ENCODE data around the gene TNXB. TPM values are rescaled to one million over a fixed set of nuclear protein-coding genes. Genes with fewer than 3 reads are reported as not detected.

The TNXB gene
- total and polyA plus RNA-seq, 11 donors, result 17.8 to 234 (median 51.8) TPM

DNA sequence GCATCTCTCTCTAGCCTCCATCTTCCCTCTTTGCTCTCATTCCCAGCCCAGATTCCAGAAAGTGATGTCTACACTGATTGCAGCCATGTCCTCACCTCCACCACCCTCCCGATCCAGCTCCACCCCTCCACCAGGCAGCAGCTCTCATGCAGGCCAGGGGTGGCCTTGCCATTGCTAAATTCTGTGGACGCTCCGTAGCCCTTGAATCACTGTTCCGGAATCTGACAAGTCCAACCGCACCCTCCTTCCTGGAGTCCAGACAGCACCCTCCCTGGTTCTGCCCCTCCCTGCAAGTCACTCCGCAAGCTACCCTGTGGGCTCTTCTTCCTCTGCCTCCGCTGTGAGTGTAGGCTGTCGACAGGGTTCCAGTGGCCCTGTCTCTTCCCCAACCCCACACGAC, 26.2 kb downstream of the TNXB start:
- H3K9me3 ChIP-seq, result no peaks in the 10 kb centered on the region
- peaks cover 0 to 49% (median 14%) of the 10 kb centered on the region in 12 donors for H3K4me1 ChIP-seq
- DNase-seq (peak in 3 of 5 donors; percentile 46 to 78 (median 78)), ATAC-seq (peak; percentile 11 to 69 (median 49))
- 56 to 78% (median 67%) methylated on average over 8 to 9 of the region's 9 CpGs for WGBS, 4 donors
- no peak overlapping the region for H3K4me3 ChIP-seq
- intact Hi-C loops (cut with DNase I), result loop anchor here in 1 of 10 donors (10.0 kb wide), 1 partner anchor 72 kb away; the partner anchor contains the start of genes PPT2 and PRRT1
- TF ChIP-seq, protein P1, sequence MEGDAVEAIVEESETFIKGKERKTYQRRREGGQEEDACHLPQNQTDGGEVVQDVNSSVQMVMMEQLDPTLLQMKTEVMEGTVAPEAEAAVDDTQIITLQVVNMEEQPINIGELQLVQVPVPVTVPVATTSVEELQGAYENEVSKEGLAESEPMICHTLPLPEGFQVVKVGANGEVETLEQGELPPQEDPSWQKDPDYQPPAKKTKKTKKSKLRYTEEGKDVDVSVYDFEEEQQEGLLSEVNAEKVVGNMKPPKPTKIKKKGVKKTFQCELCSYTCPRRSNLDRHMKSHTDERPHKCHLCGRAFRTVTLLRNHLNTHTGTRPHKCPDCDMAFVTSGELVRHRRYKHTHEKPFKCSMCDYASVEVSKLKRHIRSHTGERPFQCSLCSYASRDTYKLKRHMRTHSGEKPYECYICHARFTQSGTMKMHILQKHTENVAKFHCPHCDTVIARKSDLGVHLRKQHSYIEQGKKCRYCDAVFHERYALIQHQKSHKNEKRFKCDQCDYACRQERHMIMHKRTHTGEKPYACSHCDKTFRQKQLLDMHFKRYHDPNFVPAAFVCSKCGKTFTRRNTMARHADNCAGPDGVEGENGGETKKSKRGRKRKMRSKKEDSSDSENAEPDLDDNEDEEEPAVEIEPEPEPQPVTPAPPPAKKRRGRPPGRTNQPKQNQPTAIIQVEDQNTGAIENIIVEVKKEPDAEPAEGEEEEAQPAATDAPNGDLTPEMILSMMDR (IDR thresholded peaks at IDR 0.05), result no peak
- no peak for TF ChIP-seq POLR2A (IDR thresholded peaks at IDR 0.05)
- H3K27me3 ChIP-seq, result peaks cover 0 to 13% (median 0%) of the 10 kb centered on the region in 9 donors
- H3K27ac ChIP-seq, result peak overlapping the region in 10 of 12 donors; percentile 20 to 85 (median 56)
- peaks cover 0 to 84% (median 39%) of the 10 kb centered on the region in 9 donors for H3K36me3 ChIP-seq

DNA sequence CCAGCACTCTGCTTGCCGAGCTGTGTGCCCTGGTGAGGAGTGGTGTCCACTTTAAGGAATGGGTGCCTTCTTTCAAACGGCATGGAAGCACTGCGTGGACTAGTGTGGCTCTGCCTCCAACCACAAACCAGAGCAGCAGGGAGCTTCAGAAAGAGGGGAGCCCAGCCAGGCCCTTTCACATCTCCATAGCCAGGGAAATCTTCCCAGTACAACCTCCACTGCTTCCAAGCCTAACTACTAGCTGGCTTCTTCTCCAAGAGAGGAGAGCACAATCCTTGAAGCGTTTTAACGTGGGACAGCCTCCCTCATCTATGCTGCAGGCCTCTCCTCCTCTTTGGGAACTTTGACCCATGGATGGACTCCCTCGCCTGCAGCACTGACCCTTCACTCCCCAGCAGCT, 26.7 kb downstream of the TNXB start:
- Histone ChIP-seq H3K27me3 (peaks cover 0 to 13% (median 0%) of the 10 kb centered on the region in 9 donors), H3K27ac (peak overlapping the region in 10 of 12 donors; percentile 20 to 85 (median 56)), H3K36me3 (peaks cover 0 to 89% (median 39%) of the 10 kb centered on the region in 9 donors), H3K4me1 (peaks cover 0 to 48% (median 11%) of the 10 kb centered on the region in 12 donors), H3K9me3 (no peaks in the 10 kb centered on the region), H3K4me3 (no peak overlapping the region)
- 55 to 81% (median 59%) methylated on average over 6 of the region's 6 CpGs for WGBS, 4 donors
- DNase-seq (peak in 1 of 5 donors; percentile 14), ATAC-seq (no peak)
- TF ChIP-seq POLR2A (IDR thresholded peaks at IDR 0.05), result no peak
- intact Hi-C loops (cut with DNase I), result loop anchor here in 1 of 10 donors (10.0 kb wide), 1 partner anchor 72 kb away; the partner anchor contains the start of genes PPT2 and PRRT1

DNA sequence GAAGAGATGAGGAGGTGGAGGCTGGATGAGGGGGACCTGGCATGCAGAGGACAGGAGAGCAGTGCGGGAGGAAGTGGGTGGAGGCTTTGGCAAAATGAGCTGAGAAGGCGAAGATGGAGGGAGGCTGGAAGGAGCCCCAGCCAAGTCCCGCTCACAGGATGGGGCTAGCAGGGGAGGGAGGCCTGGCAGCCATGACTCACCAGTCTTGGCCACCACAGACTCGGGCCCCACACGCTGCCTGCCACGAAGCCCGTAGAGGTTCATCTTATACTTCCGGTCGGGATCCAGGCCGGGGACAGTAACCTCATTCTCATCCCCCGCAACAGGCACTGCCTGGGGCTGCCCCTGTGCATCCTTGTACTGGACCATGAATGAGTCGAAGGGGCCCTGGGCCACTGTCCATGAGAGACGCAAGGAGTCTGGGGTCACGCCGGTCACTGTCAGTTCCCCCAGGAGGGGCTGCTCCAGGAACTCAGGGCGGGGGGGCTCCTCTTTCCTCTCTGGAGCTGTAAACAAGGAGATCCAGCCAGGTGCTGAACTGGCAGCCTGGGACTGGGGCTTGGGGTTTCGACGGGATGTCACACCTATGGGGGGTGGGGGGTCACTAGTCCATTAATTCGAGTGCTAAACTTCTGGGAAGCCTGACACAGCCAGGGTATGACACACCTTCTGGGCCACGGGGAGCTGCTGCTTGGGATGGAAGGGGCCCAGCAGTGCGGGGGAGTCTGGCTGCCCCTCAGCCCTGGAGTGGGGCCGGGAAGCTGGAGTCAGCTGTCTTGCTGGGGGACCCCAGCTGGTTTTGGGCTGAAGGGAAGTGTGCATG, 27.8 kb downstream of the TNXB start:
- Histone ChIP-seq H3K36me3 (peaks cover 0 to 98% (median 46%) of the 10 kb centered on the region in 9 donors), H3K27me3 (peaks cover 0 to 5% (median 0%) of the 10 kb centered on the region in 9 donors), H3K9me3 (no peaks in the 10 kb centered on the region), H3K4me3 (no peak overlapping the region), H3K4me1 (peaks cover 0 to 51% (median 6%) of the 10 kb centered on the region in 12 donors), H3K27ac (peak overlapping the region in 10 of 12 donors; percentile 20 to 85 (median 56))
- peak; percentile 19 to 74 (median 66) for ATAC-seq
- intact Hi-C loops (cut with DNase I), result loop anchor here in 1 of 10 donors (10.0 kb wide), 1 partner anchor 73 kb away; the partner anchor contains the start of genes PPT2 and PRRT1
- 57 to 61% (median 60%) methylated on average over 15 to 22 of the region's 22 CpGs for WGBS, 4 donors
- peak; percentile 56 to 83 (median 80) for DNase-seq
- TF ChIP-seq POLR2A (IDR thresholded peaks at IDR 0.05), result no peak
- TF ChIP-seq, protein P1 (IDR thresholded peaks at IDR 0.05), result no peak

DNA sequence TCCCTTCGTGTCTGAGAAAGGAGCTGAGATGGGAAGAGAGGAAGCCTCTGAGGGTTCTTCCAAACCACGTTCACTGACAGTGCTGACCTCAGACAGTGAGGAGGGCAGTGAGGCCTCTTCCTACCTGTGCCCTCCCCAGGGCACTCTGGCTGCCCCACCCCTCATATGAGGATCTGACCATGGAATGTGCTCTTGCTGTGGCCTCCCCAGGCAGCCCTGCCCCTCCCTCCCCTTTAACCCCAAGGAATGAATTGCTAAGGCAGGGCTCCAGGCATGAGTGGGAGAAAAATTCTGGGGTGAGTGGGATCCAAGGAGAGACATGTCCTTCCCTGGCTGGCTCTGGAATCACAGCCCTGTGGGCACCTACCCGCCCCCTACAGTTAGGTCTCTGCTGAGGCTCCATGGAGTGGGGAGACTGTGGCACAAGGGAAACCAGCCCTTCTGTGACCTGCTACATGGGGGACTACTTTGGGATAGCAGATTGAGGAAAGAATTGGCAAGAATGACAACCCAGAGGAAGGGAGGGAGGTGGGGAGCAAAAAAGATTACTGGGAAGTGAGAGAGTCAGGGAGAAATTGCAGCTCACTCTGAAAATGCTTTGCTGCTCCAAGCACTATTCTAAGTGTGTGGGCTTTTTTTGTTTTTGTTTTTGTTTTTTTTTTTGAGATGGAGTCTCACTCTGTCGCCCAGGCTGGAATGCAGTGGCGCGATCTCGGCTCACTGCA, 29.4 kb downstream of the TNXB start:
- ATAC-seq (no peak), DNase-seq (peak in 1 of 5 donors; percentile 11)
- 78 to 82% (median 80%) methylated on average over 6 to 7 of the region's 7 CpGs for WGBS, 4 donors
- Histone ChIP-seq H3K36me3 (peaks cover 0 to 94% (median 47%) of the 10 kb centered on the region in 9 donors), H3K4me3 (no peak overlapping the region), H3K9me3 (no peaks in the 10 kb centered on the region), H3K4me1 (peaks cover 0 to 55% (median 6%) of the 10 kb centered on the region in 12 donors), H3K27me3 (no peaks in the 10 kb centered on the region), H3K27ac (peak overlapping the region in 1 of 12 donors; percentile 78)
- intact Hi-C loops (cut with DNase I), result loop anchor here in 1 of 10 donors (10.0 kb wide), 1 partner anchor 75 kb away; the partner anchor contains the start of genes PPT2 and PRRT1
- TF ChIP-seq, protein P1 (IDR thresholded peaks at IDR 0.05), result no peak
- TF ChIP-seq POLR2A (IDR thresholded peaks at IDR 0.05), result no peak
